HepG2 (cell line): Measurements from ENCODE around the gene CRLF2. TPM values are rescaled to one million over a fixed set of nuclear protein-coding genes. Genes with fewer than 3 reads are reported as not detected.

ENCODE experiments used
- ATAC-seq: fragments of 200-7000 bp; cut with Tn5 transposase; 3 replicates; pipeline ENCODE4 v1.9.1; 2020; ENCODE audit warnings: mild to moderate bottlenecking, moderate library complexity
- BruUV-seq: library from RNA; stranded (reverse); fragments of 400-500 nt; replicated peaks from 2 replicates; lab custom pipeline; 2021; lab: Mats Ljungman, UMichigan
- CTCF ChIA-PET: fragments of 300-600 bp; formaldehyde crosslinking; extraction: SDS; loops from one replicate; lab custom pipeline; 2021; ENCODE audit warnings: low total read pairs, inconsistent platforms, low intra/inter-chr PET ratio; lab: Yijun Ruan, JAX
- POLR2A ChIA-PET: fragments of 350-600 bp; sonication (Branson Sonifier 250); formaldehyde crosslinking; loops from one replicate; lab custom pipeline; 2020; ENCODE audit warnings: antibody characterized with exemption, inconsistent platforms; lab: Yijun Ruan, JAX
- DNase-seq: peaks from one replicate; pipeline ENCODE4 v3.0.0-alpha.2; 2015; ENCODE audit warnings: low spot score
- FAIRE-seq: peaks from 3 replicates; lab custom pipeline; 2011; peaks lifted over from hg19 to GRCh38; lab: Jason Lieb, UNC
- H2AFZ ChIP-seq: one replicate; pipeline ENCODE4 v1.6.1; 2011; ENCODE audit warnings: low read length, inconsistent platforms
- H3K27ac ChIP-seq: fragments of 300-600 bp; 3 replicates; pipeline ENCODE4 v1.8.0; 2011; ENCODE audit warnings: mixed run types, mild to moderate bottlenecking, mixed read lengths, low read length, inconsistent platforms; ENCODE audit not compliant: insufficient read depth; ENCODE audit errors: extremely low read length
- H3K27me3 ChIP-seq, 2 experiments: fragments of 200-600 bp in 1 of 2; 2 replicates in 1 of 2; 3 replicates in 1 of 2; pipeline versions ENCODE4 v1.6.0 to v1.8.0; 2011; ENCODE audit warnings: low read length in 2 of 2, mild to moderate bottlenecking in 2 of 2, moderate library complexity in 2 of 2, inconsistent platforms in 1 of 2; ENCODE audit not compliant: insufficient read depth in 2 of 2, control insufficient read depth in 1 of 2
- H3K36me3 ChIP-seq, 2 experiments: fragments of 200-600 bp in 1 of 2; replicated peaks in 1 of 2; 2 replicates in 1 of 2; 3 replicates in 1 of 2; pipeline versions ENCODE4 v1.5.1 to v1.8.0; 2011; ENCODE audit warnings: low read length in 2 of 2, inconsistent platforms in 1 of 2; ENCODE audit not compliant: insufficient read depth in 2 of 2, control insufficient read depth in 1 of 2
- H3K4me1 ChIP-seq: 2 replicates; pipeline ENCODE4 v1.5.1; 2012; ENCODE audit warnings: low read length, inconsistent platforms; ENCODE audit not compliant: insufficient read depth
- H3K4me2 ChIP-seq: 2 replicates; pipeline ENCODE4 v1.6.0; 2011; ENCODE audit warnings: low read depth, low read length, inconsistent platforms
- H3K4me3 ChIP-seq, 3 experiments: fragments of 200-600 bp in 1 of 3; sonication (generic), shearing (Covaris generic) in 1 of 3; replicated peaks in 1 of 3; 2 replicates each; pipeline ENCODE4 v1.5.1; 2011 to 2016; ENCODE audit warnings: low read length in 3 of 3, inconsistent platforms in 2 of 3, low read depth in 2 of 3, mild to moderate bottlenecking in 2 of 3, control low read depth in 1 of 3, mixed read lengths in 1 of 3; ENCODE audit not compliant: insufficient read depth in 1 of 3
- H3K79me2 ChIP-seq: one replicate; pipeline ENCODE4 v1.6.1; 2011; ENCODE audit warnings: low read length, inconsistent platforms; ENCODE audit not compliant: insufficient read depth
- H3K9ac ChIP-seq: 2 replicates; pipeline ENCODE4 v1.6.0; 2011; ENCODE audit warnings: mild to moderate bottlenecking, low read depth, low read length, inconsistent platforms; ENCODE audit not compliant: insufficient read depth
- H3K9me3 ChIP-seq: 2 replicates; pipeline ENCODE4 v1.5.1; 2012; ENCODE audit warnings: mild to moderate bottlenecking, low read length
- H4K20me1 ChIP-seq: 2 replicates; pipeline ENCODE4 v1.6.0; 2011; ENCODE audit warnings: inconsistent platforms, mild to moderate bottlenecking, low read length, moderate library complexity; ENCODE audit not compliant: insufficient read depth
- ARNTL ChIP-seq: sonication (generic); formaldehyde crosslinking; IDR thresholded peaks from 2 replicates; pipeline ENCODE4 v1.4.0; 2020; ENCODE audit warnings: mild to moderate bottlenecking, missing genetic modification reagents
- CHD4 ChIP-seq: fragments of 200-600 bp; sonication (generic); IDR thresholded peaks from 2 replicates; pipeline ENCODE4 v1.7.0; 2017; ENCODE audit warnings: mild to moderate bottlenecking, low read length, borderline replicate concordance
- DR1 ChIP-seq: sonication (generic); formaldehyde crosslinking; IDR thresholded peaks from 2 replicates; pipeline ENCODE4 v1.8.0; 2021; ENCODE audit warnings: mild to moderate bottlenecking, missing genetic modification reagents, inconsistent platforms
- JUND ChIP-seq: sonication (generic); formaldehyde crosslinking; IDR thresholded peaks from 2 replicates; pipeline ENCODE4 v1.8.0; 2022; ENCODE audit warnings: mild to moderate bottlenecking, missing genetic modification reagents
- KDM1A ChIP-seq: IDR thresholded peaks from 2 replicates; pipeline ENCODE4 v1.6.1; 2016; ENCODE audit warnings: missing compliant biosample characterization
- MAFG ChIP-seq: sonication (generic); formaldehyde crosslinking; IDR thresholded peaks from 2 replicates; pipeline ENCODE4 v1.5.1; 2020; ENCODE audit warnings: mild to moderate bottlenecking, missing genetic modification reagents
- NR2F2 ChIP-seq: IDR thresholded peaks from 2 replicates; pipeline ENCODE4 v1.6.1; 2012; ENCODE audit warnings: low read depth, inconsistent platforms, borderline replicate concordance
- PREB ChIP-seq: sonication (generic); formaldehyde crosslinking; IDR thresholded peaks from 2 replicates; pipeline ENCODE4 v1.4.0; 2020; ENCODE audit warnings: missing genetic modification reagents
- SYNCRIP ChIP-seq: fragments of 200-400 bp; formaldehyde crosslinking; IDR thresholded peaks from 2 replicates; pipeline ENCODE4 v1.6.1; 2018; ENCODE audit warnings: mild to moderate bottlenecking, low read depth, low read length; ENCODE audit not compliant: insufficient read depth
- ZBTB7B ChIP-seq: sonication (generic); formaldehyde crosslinking; IDR thresholded peaks from 2 replicates; pipeline ENCODE4 v1.4.0; 2020; ENCODE audit warnings: missing genetic modification reagents
- ZFP1 ChIP-seq: IDR thresholded peaks from 2 replicates; pipeline ENCODE4 v1.6.1; 2016
- ZIK1 ChIP-seq: sonication (generic); formaldehyde crosslinking; IDR thresholded peaks from 2 replicates; pipeline ENCODE4 v1.5.0; 2020; ENCODE audit warnings: mild to moderate bottlenecking, low read depth, missing genetic modification reagents, borderline replicate concordance
- ZNF124 ChIP-seq: sonication (generic); formaldehyde crosslinking; IDR thresholded peaks from 2 replicates; pipeline ENCODE4 v1.4.0; 2020; ENCODE audit warnings: missing genetic modification reagents
- ZNF143 ChIP-seq: sonication (generic); formaldehyde crosslinking; IDR thresholded peaks from 2 replicates; pipeline ENCODE4 v1.4.0; 2020; ENCODE audit warnings: missing genetic modification reagents
- ZNF850 ChIP-seq: sonication (generic); formaldehyde crosslinking; conservative IDR thresholded peaks from 2 replicates; pipeline ENCODE4 v1.9.0; 2021; ENCODE audit warnings: mild to moderate bottlenecking, missing genetic modification reagents
- WGBS: methylation state at CpG from one replicate; pipeline ENCODE4 v1.1.6; 2017; ENCODE audit warnings: low lambda C conversion rate; 5-methylcytosine and 5-hydroxymethylcytosine counted together
- in situ Hi-C: cut with HindIII; loops from 2 replicates; pipeline ENCODE4 v1.10.0; 2017; ENCODE audit warnings: low pct_unique_long_range_greater_than_20kb; ENCODE audit not compliant: extremely low pct_ligation_motif_present
- intact Hi-C: fragments of 100-400 bp; cut with micrococcal nuclease; formaldehyde crosslinking; loops from one replicate; pipeline ENCODE4 v1.10.0; 2022; ENCODE audit not compliant: unreplicated experiment
- polyA plus RNA-seq, 8 experiments: library from polyadenylated mRNA; depleted of rRNA in 3 of 8; stranded (reverse) in 7 of 8; unstranded in 1 of 8; fragments of >200 nt; fragmentation: Illumina TruSeq in 4 of 8; extraction: Trizol in 4 of 8; gene quantifications; 2 replicates each; pipeline versions ENCODE4 v1.2.1 to v1.2.3, GENCODE V29; 2011 to 2016; ENCODE audit warnings: low read depth in 4 of 8, missing spikeins in 1 of 8, mixed read lengths in 1 of 8; ENCODE audit not compliant: insufficient read depth in 1 of 8
- total RNA-seq, 5 experiments: library from RNA; depleted of rRNA; stranded (reverse); fragments of >200 nt; fragmentation: Illumina TruSeq; extraction: Trizol; gene quantifications; 2 replicates each; pipeline ENCODE4 v1.2.3, GENCODE V29; 2016; ENCODE audit warnings: low read depth in 1 of 5

CRLF2 gene
- total and polyA plus RNA-seq, 2 of the 13 experiments (the other 11 are each of a cell fraction or from before 2014, with no cell fraction given): not detected

GRCh38 chrX:1150569-1151347 is 61.7 kb downstream of the CRLF2 start:
- no peaks in the 10 kb centered on the region for H3K4me1 ChIP-seq
- FAIRE-seq (no peak), DNase-seq (no peak), ATAC-seq (no peak)
- peaks cover 0 to 15% of the 10 kb centered on the region in 2 experiments; a peak in 3 of 5 replicates for H3K27me3 ChIP-seq
- no peaks in the 10 kb centered on the region for H4K20me1 ChIP-seq
- no peaks in the 10 kb centered on the region for H3K79me2 ChIP-seq
- TF ChIP-seq KDM1A (CRISPR knock-in tag) (no peak), JUND (CRISPR knock-in tag) (no peak), ZNF124 (CRISPR knock-in tag) (no peak), NR2F2 (no peak), ZNF850 (CRISPR knock-in tag) (no peak), PREB (no peak), ZBTB7B (no peak), ZIK1 (CRISPR knock-in tag) (no peak), SYNCRIP (no peak), CHD4 (no peak), DR1 (CRISPR knock-in tag) (no peak), MAFG (CRISPR knock-in tag) (no peak), ZFP1 (CRISPR knock-in tag) (no peak), ZNF143 (no peak), ARNTL (CRISPR knock-in tag) (no peak)
- H3K9ac ChIP-seq: no peak overlapping the region
- H3K4me2 ChIP-seq: no peak overlapping the region
- intact Hi-C loops: no loop called here
- CTCF ChIA-PET: no interaction called here
- no peaks in the 10 kb centered on the region for H3K36me3 ChIP-seq
- BruUV-seq: no TSS peak
- in situ Hi-C loops: no loop called here
- POLR2A ChIA-PET: no interaction called here
- H2AFZ ChIP-seq: no peak overlapping the region
- 10% methylated on average over 8 of the region's 8 CpGs for WGBS
- H3K9me3 ChIP-seq: no peaks in the 10 kb centered on the region
- no peak overlapping the region for H3K4me3 ChIP-seq
- no peak overlapping the region for H3K27ac ChIP-seq
